T47D (cell line): ENCODE measurements around the gene CYP19A1.
"Not testable (repeated sequence)": the region's sequence is repeated elsewhere in the genome, so short reads cannot be mapped to it uniquely, and the experiment has no call there.

Experiments used
- DNase-seq, 2 experiments: peaks; one replicate each; pipeline versions ENCODE4 v3.0.0 to v3.0.0-alpha.2; 2011 to 2012; ENCODE audit warnings: low read depth in 1 of 2, low spot score in 1 of 2
- JUND ChIP-seq: IDR thresholded peaks from 2 replicates; pipeline ENCODE4 v1.6.1; 2012; ENCODE audit warnings: low read depth
- in situ Hi-C: cut with HindIII; loops from 2 replicates; pipeline ENCODE4 v1.10.0; 2016; ENCODE audit warnings: low sequenced_read_pairs, low pct_unique_long_range_greater_than_20kb

CYP19A1 gene

GRCh38 chr15:51193979-51194378 lies 144.4 kb downstream of the CYP19A1 start:
- in situ Hi-C loops = no loop called here
- no peak for TF ChIP-seq JUND
- DNase-seq = no peak

DNA sequence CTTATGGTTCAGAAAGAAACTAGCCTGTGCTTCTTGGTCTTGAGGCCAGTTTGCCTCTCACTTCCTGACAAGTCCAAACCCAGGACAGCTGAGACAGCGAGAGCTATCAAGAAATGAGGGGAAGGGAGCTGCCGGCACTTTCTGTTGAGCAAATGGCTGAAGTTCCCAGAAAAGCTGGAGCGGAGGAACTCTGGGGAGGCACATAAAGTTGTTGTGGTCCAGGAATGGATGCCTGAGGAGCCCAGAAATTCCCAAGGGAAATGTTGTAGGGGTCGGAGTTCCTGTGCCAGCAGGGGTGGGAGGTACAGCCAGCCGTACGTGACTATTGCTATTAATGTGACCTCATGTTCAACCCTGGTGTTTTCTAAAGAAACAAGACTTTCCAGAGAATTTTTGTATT lies 144.9 kb downstream of the CYP19A1 start:
- no peak for DNase-seq
- in situ Hi-C loops = no loop called here
- TF ChIP-seq JUND = no peak

GRCh38 chr15:51192521-51193280 lies 145.7 kb downstream of the CYP19A1 start:
- in situ Hi-C loops = no loop called here
- TF ChIP-seq JUND = no peak
- peak; percentile 41 to 84 for DNase-seq

DNA sequence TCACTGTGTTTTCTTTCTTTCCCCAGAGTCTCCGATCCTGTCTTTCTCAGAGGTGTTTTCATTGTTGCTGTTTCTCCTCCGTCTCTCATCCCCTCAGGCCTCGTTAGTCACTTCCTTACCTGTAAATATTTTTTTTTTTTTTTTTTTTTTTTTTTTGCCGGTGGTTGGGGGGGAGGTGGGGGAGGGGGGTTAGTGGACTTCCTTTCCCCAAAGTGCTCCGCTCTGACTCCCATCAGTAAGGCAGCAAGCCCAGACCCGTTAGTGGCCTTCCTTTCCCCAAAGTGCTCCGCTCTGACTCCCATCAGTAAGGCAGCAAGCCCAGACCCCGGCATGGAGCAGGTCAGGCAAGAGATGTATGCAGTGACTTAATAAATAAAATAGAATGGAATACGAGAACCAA lies 146.6 kb downstream of the CYP19A1 start:
- no peak for DNase-seq
- no peak for TF ChIP-seq JUND
- in situ Hi-C loops = no loop called here

- in situ Hi-C loops = no loop called here
- DNase-seq = no peak
- TF ChIP-seq JUND = no peak
Observed at GRCh38 chr15:51191072-51191670, 147.2 kb downstream of the CYP19A1 start.

GRCh38 chr15:51190424-51191068 lies 147.8 kb downstream of the CYP19A1 start:
- no peak for TF ChIP-seq JUND
- no peak for DNase-seq
- in situ Hi-C loops = no loop called here

DNA sequence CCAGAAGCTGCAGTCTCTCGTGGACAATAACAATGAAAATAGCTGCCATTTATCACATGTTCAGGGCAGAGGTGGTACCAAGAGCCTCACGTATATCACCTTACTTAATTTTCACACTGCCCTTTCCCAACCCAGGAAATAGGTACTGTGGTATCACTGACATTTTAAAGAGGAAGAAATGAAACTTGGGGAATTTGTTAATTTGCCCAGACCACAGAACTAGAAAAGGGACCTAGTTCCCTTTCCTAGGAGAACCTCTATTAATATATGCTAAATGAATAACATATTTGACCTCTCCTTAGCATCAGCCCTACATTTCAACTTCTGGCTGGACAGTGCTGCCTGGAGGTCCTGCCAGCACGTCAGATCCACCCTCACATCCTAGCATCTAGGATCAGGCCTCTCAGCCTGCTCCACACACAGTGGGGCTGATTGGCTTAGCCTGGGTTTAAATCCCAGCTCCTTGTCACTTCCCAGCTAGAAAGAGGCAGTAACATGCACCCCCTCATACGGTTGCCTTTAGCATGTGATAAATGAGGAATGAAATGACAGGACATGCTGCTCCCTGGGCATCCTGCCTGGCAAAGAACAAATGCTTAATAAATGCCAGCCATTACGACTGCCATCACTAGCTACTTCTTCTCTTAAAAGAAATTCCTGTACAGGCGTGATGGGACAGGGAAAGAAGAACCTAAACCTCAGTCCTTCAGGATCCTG lies 148.6 kb downstream of the CYP19A1 start:
- TF ChIP-seq JUND = no peak
- in situ Hi-C loops = no loop called here

DNA sequence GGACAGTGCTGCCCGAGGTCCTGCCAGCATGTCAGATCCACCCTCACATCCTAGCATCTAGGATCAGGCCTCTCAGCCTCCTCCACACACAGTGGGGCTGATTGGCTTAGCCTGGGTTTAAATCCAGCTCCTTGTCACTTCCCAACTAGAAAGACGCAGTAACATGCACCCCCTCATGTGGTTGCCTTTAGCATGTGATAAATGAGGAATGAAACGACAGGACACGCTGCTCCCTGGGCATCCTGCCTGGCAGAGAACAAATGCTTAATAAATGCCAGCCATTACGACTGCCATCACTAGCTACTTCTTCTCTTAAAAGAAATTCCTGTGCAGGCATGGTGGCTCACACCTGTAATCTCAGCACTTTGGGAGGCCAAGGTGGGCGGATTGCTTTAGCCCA lies 149.6 kb downstream of the CYP19A1 start:
- DNase-seq, in situ Hi-C loops: not testable (repeated sequence)

More for the DNA sequence above, 148.6 kb downstream of the CYP19A1 start:
- no peak for DNase-seq

- in situ Hi-C loops = no loop called here
- no peak for TF ChIP-seq JUND
- no peak for DNase-seq
Observed at GRCh38 chr15:51186891-51187290, 151.5 kb downstream of the CYP19A1 start.

GRCh38 chr15:51186181-51186705 lies 152.2 kb downstream of the CYP19A1 start:
- in situ Hi-C loops = no loop called here
- DNase-seq = no peak
- no peak for TF ChIP-seq JUND

GRCh38 chr15:51185213-51186159 lies 152.9 kb downstream of the CYP19A1 start:
- no peak for DNase-seq
- TF ChIP-seq JUND = no peak
- in situ Hi-C loops = no loop called here
